ENCODE data around the gene MLLT6.

MLLT6 gene

DNA sequence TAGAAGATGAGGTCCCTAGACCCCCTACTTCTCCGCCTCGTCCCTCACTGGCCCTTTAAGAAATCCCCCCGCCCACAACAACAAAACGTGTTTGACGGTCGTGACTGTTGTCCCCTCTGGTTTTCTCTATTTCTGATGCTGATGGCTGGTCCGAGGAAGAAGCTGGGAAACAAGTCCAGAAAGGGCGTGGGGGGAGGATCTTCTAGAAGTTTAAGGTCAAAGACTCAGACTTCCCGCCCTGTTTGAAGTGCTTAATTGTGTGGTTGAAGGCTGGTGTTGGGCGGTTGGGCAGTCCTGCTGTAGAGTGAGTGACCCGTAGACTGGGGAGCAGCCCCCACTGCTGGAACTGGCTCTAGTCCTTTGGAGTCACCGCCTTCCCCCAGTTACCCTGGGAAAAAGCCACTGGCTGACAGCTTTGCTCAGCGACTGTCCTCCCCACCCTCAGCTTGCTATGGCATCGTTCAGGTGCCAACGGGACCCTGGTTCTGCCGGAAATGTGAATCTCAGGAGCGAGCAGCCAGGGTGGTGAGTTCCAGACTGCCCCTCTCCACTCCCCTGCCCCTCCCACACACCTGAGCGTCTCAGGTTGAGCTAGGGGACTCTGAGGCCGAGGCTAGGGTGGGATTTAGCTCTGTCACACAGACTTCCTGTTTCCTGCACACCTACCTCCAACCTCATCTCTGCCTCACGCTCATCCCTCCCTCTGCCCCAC is 1.6 kb downstream of the MLLT6 start:
- no peak for DNase-seq (ENCODE audit: low spot score)

DNA sequence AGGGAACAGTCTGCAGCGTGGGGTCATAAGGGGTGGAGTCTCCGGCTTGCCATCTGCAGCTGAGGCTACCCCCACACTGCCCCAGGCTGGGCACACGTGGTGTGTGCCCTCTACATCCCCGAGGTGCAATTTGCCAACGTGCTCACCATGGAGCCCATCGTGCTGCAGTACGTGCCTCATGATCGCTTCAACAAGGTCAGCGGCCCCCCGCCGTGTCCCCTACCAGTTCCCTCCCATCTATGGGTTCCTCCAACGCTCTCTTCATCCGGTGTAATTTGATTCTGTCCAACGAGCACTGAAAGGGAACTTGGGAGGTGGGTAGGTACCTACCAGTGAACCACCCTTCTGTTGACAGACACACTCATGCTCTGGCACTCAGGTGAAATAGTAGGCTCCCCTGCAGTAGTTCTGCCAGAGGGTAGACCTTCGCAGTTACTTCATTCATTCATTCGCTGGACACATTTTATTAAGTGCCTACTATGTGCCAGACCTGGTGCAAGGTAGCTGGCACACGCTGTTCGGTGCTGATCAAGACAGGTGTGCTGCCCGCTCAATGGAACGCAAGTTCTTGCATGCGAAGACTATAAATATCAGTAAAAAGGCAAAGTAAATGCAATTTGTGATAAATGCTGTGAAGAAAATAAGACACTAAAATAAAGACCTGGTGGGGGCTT is 2.7 kb downstream of the MLLT6 start:
- DNase-seq (ENCODE audit: low spot score), result no peak

DNA sequence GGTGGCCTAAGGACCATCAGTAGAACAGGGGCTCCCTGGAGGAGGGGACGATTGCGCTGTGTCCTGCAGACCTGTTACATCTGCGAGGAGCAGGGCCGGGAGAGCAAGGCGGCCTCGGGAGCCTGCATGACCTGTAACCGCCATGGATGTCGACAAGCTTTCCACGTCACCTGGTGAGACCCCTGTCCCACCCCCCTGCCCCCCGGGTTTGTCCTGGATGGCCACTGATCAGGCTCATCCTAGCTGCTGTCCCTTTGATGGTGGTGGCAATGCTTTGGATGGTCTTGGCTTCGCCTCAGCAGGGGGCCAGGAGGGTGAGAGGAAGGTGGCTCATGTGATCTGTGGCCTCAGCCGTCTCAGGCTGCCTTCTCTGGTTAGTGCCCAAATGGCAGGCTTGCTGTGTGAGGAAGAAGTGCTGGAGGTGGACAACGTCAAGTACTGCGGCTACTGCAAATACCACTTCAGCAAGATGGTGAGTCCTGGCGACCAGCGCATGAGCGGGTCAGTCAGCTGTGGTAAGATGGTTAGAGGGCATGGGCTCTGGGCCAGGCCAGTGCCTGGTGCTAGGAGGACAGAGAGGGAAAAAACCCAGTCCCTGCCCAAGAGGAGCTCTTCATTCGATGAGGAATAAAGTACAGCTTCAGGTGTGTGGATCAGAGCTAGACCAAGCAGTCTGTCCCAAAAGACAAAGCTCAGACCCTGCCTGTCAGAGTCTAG is 4.2 kb downstream of the MLLT6 start:
- no peak for DNase-seq (ENCODE audit: low spot score)

DNA sequence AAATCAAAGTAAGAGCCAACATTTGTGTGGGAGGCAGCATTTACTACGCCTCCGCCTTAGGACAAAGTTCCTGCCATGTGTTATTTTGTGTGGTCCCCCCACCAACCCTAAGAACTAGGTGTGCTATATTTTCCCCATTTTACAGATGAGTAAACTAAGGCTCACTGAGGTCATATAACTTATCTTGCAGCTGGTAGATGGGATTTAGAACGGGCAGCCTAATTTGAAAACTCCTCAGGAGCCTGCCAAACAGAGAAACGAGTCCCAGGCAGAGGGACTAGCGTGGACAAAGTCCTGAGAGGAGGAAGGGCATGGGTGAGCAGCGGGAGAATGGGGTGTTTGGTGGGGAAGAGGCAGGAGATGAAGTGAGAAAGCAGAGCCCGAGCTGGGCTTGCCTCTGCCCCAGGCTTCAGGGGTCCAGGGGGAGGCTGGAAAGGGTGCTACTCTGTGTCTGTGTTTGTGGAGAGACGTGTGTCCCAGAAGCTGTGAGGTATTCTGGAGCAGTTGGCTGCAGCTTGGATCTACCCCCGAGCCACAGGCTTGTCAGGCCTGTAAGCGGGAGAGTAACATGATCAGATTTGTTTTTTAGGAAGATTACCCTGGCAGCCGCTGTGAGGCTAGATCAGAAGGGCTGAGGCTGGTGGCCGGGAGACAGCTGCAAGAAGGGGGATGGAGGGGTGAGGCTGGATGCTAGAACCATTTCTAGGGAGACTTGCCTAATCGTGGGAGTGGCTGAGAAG is 5.0 kb downstream of the MLLT6 start:
- no peak for DNase-seq (ENCODE audit: low spot score)

DNA sequence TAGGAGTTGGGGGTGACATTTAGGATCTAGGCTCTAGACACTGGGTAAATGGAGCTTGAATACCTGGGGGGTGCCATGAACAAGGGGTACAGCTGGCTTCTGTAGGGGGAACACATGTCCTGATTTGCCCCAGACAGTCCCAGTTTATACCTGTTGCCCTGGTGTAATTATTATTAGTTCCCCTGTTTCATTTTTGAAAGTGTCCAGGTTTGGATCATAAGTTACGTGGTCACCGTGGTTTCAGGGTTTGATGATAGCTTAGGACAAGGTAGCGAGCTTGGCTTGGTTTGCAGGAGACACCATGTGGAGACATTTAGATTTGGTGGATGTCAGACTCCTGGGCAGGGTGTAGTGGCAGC is 5.5 kb downstream of the MLLT6 start:
- no peak for DNase-seq (ENCODE audit: low spot score)

DNA sequence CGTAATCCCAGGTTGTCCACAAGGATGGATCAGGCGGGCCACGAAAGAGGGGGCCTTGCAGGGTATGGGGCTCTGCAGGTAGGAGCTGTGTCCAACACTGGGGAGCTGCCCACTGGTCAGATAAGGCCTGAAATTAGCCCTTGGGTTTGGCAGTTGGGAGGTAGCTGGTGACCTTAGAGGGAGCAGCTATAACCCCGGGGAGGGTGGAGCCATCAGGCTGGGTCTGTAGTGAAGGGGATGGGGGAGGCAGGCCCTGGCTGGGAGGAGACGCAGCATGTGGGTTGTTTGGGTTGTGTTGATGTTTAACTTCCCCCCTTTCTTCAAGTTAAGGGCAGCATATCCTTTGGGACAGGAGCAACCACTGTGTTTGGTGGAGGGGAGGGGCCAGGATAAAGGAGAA is 5.9 kb downstream of the MLLT6 start:
- no peak for DNase-seq (ENCODE audit: low spot score)

DNA sequence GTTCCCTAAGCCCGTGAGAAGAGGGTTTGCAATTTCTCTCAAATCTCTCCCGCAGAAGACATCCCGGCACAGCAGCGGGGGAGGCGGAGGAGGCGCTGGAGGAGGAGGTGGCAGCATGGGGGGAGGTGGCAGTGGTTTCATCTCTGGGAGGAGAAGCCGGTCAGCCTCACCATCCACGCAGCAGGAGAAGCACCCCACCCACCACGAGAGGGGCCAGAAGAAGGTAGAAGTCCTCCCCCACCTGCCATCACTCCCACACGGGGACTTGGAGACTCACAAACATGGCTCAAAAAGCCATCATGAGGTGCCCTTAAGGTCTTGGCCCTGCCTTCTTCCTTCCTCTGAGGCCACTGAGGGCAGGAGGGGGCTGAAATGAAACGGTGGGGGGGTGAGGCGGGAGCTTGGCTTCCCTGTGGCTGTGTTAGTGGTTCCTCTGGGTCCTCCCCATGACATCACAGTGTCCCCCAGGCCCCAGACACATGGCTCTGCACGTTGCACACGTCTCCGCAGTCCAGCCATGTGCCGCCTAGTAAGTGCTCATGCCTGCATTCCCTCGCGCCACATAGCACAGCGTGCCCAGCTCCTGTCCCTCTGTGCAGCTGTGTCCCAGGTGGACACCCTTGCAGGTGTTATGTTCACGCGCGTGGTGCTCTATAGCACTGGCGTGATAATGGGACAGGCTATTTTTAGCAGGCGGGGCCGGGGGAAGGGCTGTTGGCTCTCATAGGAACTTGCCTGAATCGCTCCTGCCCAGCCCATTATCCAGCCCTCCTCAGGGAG is 6.9 kb downstream of the MLLT6 start:
- DNase-seq (ENCODE audit: low spot score), result no peak

DNA sequence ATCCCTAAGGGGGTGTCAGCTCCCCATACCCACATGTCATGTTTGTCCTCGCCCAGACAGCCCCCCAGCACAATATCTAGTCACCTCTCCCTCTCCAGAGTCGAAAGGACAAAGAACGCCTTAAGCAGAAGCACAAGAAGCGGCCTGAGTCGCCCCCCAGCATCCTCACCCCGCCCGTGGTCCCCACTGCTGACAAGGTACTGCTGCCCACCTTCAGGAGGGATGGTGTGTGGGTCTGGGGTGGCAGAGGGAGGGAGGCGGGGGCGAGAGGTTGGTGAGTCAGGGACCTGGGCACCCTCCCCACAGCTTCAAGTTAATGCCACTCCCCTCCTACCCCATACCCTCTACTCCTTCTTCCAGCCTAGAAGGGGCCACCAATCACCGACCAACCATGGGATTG is 7.5 kb downstream of the MLLT6 start:
- no peak for DNase-seq (ENCODE audit: low spot score)

DNA sequence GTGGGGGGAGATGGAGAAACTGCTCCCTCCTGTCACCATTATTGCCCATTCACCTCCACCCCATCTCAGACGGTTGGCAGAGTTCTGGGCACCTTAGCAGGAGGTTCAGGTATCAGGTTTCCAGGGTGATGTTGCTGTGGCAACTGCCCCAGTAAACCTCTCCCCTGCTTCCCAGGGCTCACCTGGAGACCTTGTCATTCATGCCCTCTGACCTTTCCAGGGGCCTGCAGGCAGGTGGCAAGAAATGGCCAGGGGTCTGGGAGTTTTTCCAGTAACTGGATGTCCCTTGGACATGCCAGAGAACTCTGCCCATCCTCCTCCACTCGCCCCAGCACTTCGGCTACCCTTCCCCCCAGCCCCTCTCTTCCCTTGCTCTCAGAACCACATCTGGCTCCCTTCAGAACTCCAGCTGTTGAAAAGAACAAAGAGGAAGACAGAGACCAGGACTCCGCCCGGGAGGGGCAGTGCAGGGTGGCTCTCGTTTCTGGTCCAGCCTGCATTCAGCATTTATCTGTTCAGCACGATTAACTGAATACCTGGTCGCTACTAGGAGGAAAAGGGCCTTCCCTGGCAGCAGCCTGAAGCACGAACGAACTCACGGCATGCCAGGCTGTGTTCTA is 8.5 kb downstream of the MLLT6 start:
- no peak for DNase-seq (ENCODE audit: low spot score)

DNA sequence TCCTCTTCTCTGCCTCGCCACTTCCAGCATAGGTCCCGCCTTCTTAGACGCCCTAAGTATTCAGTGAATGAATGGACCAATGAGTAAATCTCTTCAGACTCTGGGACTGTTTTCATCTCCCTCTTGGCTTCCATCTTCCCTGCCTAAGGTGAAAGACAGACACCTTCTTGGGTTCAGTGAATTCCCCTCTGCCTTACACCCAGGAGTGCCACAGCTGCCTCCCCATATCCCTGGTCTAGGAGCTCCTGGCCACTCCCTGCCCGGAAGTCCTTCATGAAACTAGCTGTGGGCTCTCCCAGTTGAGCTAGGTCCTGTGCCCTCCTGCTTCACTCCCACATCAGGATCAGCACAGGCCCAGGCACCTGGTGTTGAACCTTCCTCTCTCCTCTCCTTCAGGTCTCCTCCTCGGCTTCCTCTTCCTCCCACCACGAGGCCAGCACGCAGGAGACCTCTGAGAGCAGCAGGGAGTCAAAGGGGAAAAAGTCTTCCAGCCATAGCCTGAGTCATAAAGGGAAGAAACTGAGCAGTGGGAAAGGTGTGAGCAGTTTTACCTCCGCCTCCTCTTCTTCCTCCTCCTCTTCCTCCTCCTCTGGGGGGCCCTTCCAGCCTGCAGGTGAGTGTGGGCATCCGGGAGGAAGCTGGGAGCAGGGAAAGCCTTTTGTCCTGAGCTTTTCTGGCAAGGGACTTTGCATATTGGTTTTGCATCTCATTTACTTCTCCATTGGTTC is 10.3 kb downstream of the MLLT6 start:
- no peak for DNase-seq (ENCODE audit: low spot score)

DNA sequence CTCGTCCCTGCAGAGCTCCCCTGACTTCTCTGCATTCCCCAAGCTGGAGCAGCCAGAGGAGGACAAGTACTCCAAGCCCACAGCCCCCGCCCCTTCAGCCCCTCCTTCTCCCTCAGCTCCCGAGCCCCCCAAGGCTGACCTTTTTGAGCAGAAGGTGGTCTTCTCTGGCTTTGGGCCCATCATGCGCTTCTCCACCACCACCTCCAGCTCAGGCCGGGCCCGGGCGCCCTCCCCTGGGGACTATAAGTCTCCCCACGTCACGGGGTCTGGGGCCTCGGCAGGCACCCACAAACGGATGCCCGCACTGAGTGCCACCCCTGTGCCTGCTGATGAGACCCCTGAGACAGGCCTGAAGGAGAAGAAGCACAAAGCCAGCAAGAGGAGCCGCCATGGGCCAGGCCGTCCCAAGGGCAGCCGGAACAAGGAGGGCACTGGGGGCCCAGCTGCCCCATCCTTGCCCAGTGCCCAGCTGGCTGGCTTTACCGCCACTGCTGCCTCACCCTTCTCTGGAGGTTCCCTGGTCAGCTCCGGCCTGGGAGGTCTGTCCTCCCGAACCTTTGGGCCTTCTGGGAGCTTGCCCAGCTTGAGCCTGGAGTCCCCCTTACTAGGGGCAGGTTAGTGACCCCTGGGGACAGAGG is 11.4 kb downstream of the MLLT6 start:
- no peak for DNase-seq (ENCODE audit: low spot score)

DNA sequence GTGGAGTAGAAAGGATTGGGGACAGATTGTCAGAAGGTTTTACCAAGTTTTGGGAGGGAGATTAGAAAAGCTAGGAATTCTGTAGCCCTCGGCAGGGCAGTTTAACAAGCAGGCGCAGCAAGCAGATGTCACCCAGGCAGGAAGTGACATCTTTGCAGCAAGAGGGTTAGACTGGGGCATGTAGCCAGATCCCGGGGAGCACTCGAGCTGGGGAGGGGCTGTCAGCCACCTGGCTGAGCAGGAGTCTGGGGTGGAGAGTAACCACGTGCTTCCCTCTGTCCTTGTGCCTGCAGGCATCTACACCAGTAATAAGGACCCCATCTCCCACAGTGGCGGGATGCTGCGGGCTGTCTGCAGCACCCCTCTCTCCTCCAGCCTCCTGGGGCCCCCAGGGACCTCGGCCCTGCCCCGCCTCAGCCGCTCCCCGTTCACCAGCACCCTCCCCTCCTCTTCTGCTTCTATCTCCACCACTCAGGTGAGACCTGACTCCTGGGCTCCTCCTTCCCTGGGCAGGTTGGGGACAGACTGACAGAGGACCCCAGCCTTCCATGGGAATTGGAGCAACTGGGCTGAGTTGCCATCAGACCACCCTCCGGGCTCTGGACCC is 12.2 kb downstream of the MLLT6 start:
- DNase-seq (ENCODE audit: low spot score), result no peak

DNA sequence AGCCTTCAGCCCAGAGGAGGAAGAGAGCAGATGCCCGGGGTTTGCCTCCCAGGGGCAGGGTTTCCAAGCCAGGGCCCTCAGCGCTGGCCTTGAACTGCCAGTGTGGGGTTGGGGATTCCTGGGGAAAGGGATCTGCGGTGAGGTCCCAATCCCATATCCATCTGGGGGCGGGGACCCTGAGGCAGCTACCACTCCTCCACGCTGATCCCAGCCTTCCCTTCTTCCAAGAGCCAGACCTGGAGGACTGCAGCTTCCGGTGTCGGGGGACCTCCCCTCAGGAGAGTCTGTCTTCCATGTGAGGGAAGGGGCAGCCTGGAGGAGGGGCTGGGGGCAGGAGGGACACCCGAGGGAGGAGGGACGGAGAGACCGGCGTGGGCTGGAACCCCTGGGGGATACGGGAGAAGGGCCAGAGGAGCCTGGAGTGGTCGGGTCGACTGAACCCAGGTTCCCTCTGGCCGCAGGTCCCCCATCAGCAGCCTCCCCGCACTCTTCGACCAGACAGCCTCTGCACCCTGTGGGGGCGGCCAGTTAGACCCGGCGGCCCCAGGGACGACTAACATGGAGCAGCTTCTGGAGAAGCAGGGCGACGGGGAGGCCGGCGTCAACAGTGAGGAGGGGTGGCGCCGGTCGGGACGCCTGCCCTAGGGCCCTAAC is 14.3 kb downstream of the MLLT6 start:
- no peak for DNase-seq (ENCODE audit: low spot score)

DNA sequence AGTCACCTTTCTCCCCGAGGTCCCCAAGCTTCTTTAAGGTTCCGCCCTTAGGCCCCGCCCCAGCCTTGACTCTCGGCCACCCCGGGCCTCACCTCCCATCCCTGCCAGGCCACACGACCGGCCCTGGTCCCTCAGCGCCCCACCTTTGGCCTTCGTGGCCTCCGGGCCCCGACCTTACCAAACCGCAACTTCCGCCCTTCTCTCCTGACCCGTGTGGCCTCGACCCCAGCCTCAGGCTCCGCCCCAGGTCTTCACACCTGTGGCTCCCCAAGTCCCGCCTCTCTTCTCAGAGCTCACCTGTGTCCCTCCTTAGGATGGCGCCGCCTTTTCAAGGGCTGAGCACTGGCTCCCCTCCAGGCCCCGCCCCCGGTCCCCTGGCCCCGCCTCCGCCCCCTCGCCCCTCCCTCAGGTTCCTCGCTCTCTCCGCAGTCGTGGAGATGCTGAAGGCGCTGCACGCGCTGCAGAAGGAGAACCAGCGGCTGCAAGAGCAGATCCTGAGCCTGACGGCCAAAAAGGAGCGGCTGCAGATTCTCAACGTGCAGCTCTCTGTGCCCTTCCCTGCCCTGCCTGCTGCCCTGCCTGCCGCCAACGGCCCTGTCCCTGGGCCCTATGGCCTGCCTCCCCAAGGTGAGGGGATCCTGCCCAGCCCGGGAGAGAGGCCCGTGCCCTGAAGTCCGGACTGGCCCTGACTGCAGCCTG is 15.0 kb downstream of the MLLT6 start:
- DNase-seq (ENCODE audit: low spot score), result no peak

DNA sequence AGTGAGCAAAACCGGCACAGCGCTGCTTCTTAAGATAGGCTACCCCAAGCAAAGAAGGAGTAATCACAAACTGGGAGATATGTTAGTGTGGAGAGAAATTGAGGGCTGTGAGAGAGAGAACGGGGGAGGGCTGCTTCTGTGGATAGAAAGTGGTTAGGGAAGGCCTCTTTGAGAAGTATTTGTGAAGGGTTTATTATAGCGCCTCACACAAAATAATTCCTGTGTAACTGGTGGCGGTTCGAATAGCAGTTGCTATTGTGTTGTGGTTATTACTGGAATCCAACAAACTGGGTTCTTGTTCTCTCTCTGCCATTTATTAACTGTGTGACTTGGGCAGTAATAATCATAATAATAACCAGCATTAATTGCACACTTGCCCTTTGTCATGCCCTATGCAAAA is 15.9 kb downstream of the MLLT6 start:
- no peak for DNase-seq (ENCODE audit: low spot score)

DNA sequence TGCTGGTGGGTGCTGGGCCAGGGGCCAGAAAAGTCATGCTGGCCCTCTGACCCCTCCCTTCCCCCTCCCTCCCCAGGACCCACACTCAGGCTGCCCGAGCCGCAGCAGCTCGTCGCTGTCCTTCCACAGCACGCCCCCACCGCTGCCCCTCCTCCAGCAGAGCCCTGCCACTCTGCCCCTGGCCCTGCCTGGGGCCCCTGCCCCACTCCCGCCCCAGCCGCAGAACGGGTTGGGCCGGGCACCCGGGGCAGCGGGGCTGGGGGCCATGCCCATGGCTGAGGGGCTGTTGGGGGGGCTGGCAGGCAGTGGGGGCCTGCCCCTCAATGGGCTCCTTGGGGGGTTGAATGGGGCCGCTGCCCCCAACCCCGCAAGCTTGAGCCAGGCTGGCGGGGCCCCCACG is 16.7 kb downstream of the MLLT6 start:
- no peak for DNase-seq (ENCODE audit: low spot score)

DNA sequence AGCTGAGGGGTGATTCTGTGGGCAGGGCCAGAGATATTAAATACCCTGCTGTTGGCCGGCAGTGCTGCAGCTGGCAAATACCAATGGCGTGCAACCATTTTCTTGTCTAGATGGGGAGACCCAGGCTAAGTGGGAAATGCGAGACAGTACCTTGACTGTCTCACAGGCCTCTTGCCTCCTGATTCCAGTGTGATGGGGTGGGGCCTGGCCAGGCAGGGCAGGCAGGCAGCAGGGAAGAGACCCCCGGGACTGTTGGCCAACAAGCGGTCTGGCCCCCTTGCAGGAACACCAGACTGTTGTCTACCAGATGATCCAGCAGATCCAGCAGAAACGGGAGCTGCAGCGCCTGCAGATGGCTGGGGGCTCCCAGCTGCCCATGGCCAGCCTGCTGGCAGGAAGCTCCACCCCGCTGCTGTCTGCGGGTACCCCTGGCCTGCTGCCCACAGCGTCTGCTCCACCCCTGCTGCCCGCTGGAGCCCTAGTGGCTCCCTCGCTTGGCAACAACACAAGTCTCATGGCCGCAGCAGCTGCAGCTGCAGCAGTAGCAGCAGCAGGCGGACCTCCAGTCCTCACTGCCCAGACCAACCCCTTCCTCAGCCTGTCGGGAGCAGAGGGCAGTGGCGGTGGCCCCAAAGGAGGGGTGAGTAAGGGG is 19.4 kb downstream of the MLLT6 start:
- DNase-seq (ENCODE audit: low spot score), result no peak

DNA sequence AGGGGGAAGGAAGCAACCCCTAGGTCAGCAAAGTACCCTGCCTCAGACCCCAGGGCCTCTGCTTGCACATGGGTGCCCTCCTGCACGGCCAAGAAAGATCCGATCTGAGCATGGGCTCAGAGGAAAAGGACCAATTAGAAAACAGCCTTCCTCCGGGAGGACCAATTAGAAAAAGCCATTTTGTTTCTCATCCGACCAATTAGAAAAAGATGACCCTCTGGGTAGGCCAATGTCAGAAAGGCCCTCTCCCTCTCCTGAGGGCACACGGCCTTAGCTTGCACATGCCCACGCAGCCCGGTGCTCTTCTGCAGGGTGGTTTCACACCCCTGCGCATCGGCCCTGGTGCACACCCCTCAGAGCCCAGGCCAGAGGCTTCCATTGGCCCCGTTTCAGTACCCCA is 20.0 kb downstream of the MLLT6 start:
- no peak for DNase-seq (ENCODE audit: low spot score)
